ENCODE measurements around the gene ELF1.

ELF1 gene

GRCh38 chr13:41025518-41025917 is 6.4 kb upstream of the ELF1 start:
- no peak overlapping the region for H3K27ac ChIP-seq
- TF ChIP-seq CTCF (IDR thresholded peaks at IDR 0.05), result no peak
- TF ChIP-seq ZFX (IDR thresholded peaks at IDR 0.05; ENCODE audit: borderline replicate concordance), result no peak

GRCh38 chr13:41019578-41020347 is 647 bp upstream of the ELF1 start:
- TF ChIP-seq CTCF (IDR thresholded peaks at IDR 0.05), result no peak
- TF ChIP-seq ZFX (IDR thresholded peaks at IDR 0.05; ENCODE audit: borderline replicate concordance), result no peak
- peak overlapping the region; percentile 78 for H3K27ac ChIP-seq

GRCh38 chr13:41018602-41018948 is 541 bp downstream of the ELF1 start:
- TF ChIP-seq CTCF (IDR thresholded peaks at IDR 0.05) (no peak), ZFX (IDR thresholded peaks at IDR 0.05; ENCODE audit: borderline replicate concordance) (no peak)

GRCh38 chr13:41017817-41018601 is 1.1 kb downstream of the ELF1 start:
- H3K27ac ChIP-seq, result peak overlapping the region; percentile 78
- TF ChIP-seq ZFX (IDR thresholded peaks at IDR 0.05; ENCODE audit: borderline replicate concordance), result no peak
- TF ChIP-seq CTCF (IDR thresholded peaks at IDR 0.05), result no peak

More at GRCh38 chr13:41018602-41018948, 541 bp downstream of the ELF1 start:
- peak overlapping the region; percentile 78 for H3K27ac ChIP-seq

GRCh38 chr13:41017159-41017558 is 2.0 kb downstream of the ELF1 start:
- peak overlapping the region; percentile 78 for H3K27ac ChIP-seq

GRCh38 chr13:41015920-41016319 is 3.2 kb downstream of the ELF1 start:
- no peak overlapping the region for H3K27ac ChIP-seq
- TF ChIP-seq CTCF (IDR thresholded peaks at IDR 0.05), result no peak
- no peak for TF ChIP-seq ZFX (IDR thresholded peaks at IDR 0.05; ENCODE audit: borderline replicate concordance)

More at GRCh38 chr13:41017159-41017558, 2.0 kb downstream of the ELF1 start:
- TF ChIP-seq ZFX (IDR thresholded peaks at IDR 0.05; ENCODE audit: borderline replicate concordance) (no peak), CTCF (IDR thresholded peaks at IDR 0.05) (no peak)

GRCh38 chr13:41013835-41014234 is 5.3 kb downstream of the ELF1 start:
- TF ChIP-seq CTCF (IDR thresholded peaks at IDR 0.05) (no peak), ZFX (IDR thresholded peaks at IDR 0.05; ENCODE audit: borderline replicate concordance) (no peak)
- no peak overlapping the region for H3K27ac ChIP-seq
